HG03354 (cell line): ENCODE data around the gene NR4A2.
A peak's percentile ranks its signal among the peaks of the same experiment; 100 is the strongest.

ENCODE experiments used
- ATAC-seq: cut with Tn5 transposase; IDR thresholded peaks from one replicate; pipeline ENCODE4 v1.9.1; 2021; ENCODE audit warnings: mild to moderate bottlenecking; ENCODE audit not compliant: unreplicated experiment, poor library complexity, severe bottlenecking

The NR4A2 gene

GRCh38 chr2:156332534-156333273, at the start of gene NR4A2:
Gene NR4A2, minus strand, starts transcription at chr2:156332721. Its CDS starts 2,535 bp downstream, at chr2:156330186.
- peak; percentile 68 for ATAC-seq

- peak; percentile 95 for ATAC-seq
Observed at GRCh38 chr2:156380117-156380645, 47.7 kb upstream of the NR4A2 start.

GRCh38 chr2:156379714-156380113, 47.2 kb upstream of the NR4A2 start:
- ATAC-seq = no peak

- no peak for ATAC-seq
Observed at GRCh38 chr2:156379071-156379470, 46.5 kb upstream of the NR4A2 start.

- no peak for ATAC-seq
Observed at GRCh38 chr2:156366753-156367152, 34.2 kb upstream of the NR4A2 start.

GRCh38 chr2:156363141-156363540, 30.6 kb upstream of the NR4A2 start:
- no peak for ATAC-seq

GRCh38 chr2:156356014-156356754, 23.7 kb upstream of the NR4A2 start:
- ATAC-seq = no peak

GRCh38 chr2:156352911-156353310, 20.4 kb upstream of the NR4A2 start:
- ATAC-seq = no peak

- ATAC-seq = no peak
Observed at GRCh38 chr2:156350374-156351142, 18.0 kb upstream of the NR4A2 start.

GRCh38 chr2:156349605-156350004, 17.1 kb upstream of the NR4A2 start:
- peak; percentile 51 for ATAC-seq

GRCh38 chr2:156349161-156349560, 16.6 kb upstream of the NR4A2 start:
- peak; percentile 11 for ATAC-seq

- ATAC-seq = no peak
Observed at GRCh38 chr2:156347431-156347830, 14.9 kb upstream of the NR4A2 start.

GRCh38 chr2:156346731-156347130, 14.2 kb upstream of the NR4A2 start:
- no peak for ATAC-seq

- no peak for ATAC-seq
Observed at GRCh38 chr2:156345582-156345981, 13.1 kb upstream of the NR4A2 start.

- no peak for ATAC-seq
Observed at GRCh38 chr2:156343940-156344301, 11.4 kb upstream of the NR4A2 start.

GRCh38 chr2:156343096-156343939, 10.8 kb upstream of the NR4A2 start:
- no peak for ATAC-seq

GRCh38 chr2:156342254-156343095, 10.0 kb upstream of the NR4A2 start:
- peak; percentile 64 for ATAC-seq

- ATAC-seq = peak; percentile 83
Observed at GRCh38 chr2:156341452-156342253, 9.1 kb upstream of the NR4A2 start.
